ENCODE results near the gene BARHL2.

GRCh38 chr1:90706437-90707362 lies 10.4 kb downstream of the BARHL2 start:
- no peak for TF ChIP-seq CTCF (IDR thresholded peaks at IDR 0.05)
- TF ChIP-seq MAZ (IDR thresholded peaks at IDR 0.05; ENCODE audit: borderline replicate concordance, low read depth, low read length) = no peak
- no peak for TF ChIP-seq CHD2 (IDR thresholded peaks at IDR 0.05; ENCODE audit: low read length, partially characterized antibody)
- no peak for TF ChIP-seq CHD4 (IDR thresholded peaks at IDR 0.05; ENCODE audit: borderline replicate concordance)
- TF ChIP-seq ELK1 (IDR thresholded peaks at IDR 0.05; ENCODE audit: low read depth, low read length) = no peak

Data from A549 (cell line).